Fibroblast of peridontal ligament (primary cell): Measurements from ENCODE around the gene SDR42E2.

ENCODE experiments used
- DNase-seq: peaks from one replicate; pipeline ENCODE4 v3.0.0-alpha.2; 2010; ENCODE audit errors: extremely low read depth

Gene SDR42E2

DNA sequence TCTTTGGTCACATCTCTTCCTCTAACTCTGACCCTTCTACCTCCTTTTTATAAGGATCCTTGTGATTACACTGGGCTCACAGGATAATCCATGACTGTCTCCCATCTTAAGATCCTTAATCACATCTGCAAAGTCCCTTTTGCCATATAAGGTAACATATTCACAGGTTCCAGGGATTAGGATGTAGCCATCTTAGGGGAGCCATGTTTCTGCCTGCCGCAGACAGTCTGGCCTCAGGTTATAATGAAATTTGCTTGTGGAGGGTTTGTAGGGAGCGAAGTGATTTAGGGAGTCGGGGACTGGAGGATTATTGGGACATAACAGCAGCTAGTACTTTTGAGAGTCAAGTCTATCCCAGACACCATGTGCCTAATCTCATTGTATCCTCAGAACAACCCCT is 51.5 kb downstream of the SDR42E2 start:
- no peak for DNase-seq

DNA sequence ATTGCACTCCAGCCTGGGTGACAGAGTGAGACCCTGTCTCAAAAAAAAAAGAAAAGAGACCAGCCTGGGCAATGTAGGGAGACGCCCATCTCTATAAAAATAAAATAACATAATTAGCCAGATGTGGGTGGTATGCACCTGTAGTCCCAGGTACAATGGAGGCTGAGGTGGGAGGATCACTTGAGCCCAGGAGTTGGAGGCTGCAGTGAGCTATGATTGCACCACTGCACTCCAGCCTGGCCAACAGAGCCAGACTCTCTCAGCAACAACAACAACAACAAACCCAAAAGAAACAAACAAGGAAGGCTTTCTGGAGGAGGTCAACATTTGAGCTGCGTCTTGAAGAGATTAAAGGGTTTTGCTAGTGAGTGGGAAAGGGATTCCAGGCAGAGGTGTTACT is 52.1 kb downstream of the SDR42E2 start:
- no peak for DNase-seq

DNA sequence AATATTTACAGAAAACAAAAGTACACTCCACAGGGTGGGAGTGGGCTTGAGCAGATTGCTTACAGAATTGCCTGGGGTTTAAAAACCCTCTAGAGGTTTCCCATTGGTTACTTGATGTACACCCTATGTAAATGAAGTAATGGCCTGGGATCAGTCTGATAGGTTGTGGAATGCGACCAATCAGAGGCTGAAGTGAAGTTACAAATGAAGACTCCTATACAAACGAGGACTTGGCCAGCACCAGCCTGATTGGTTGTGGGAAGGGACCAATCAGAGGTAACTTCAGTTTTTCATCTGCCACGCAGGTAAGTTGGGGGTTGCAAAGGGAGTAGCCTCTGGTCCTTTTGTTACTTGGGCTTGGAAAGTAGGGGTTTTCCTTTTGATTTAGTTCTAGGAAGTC is 52.6 kb downstream of the SDR42E2 start:
- DNase-seq, result no peak

DNA sequence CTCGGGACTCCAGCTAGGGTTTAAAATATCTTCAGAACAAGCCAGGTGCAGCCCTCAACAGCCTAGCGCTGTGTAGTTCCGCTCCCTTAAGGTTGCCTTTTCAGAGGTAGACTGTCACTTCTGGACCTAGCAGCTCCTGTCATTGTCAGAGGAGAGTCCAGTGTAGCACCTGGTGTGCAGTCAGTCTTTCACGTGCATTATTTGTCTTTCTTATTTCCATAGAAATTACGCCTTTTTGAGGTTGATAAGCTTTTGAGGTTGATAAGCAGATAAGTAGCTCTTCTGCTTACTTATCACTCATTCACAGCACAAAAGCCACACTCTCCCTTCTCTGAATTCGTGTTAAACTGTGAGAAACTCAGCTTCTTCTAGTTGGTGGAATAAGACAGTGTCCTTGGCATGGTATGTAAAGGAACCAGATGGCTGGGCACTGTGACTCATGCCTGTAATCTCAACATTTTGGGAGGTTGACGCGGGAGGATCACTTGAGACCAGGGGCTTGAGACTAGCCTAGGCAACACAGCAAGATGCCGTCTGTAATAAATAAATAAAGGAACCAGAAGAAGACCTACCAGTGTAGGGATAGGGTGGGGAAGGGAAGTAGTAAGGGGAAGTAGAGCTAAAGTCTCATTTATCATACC is 54.0 kb downstream of the SDR42E2 start:
- peak; percentile 70 for DNase-seq

DNA sequence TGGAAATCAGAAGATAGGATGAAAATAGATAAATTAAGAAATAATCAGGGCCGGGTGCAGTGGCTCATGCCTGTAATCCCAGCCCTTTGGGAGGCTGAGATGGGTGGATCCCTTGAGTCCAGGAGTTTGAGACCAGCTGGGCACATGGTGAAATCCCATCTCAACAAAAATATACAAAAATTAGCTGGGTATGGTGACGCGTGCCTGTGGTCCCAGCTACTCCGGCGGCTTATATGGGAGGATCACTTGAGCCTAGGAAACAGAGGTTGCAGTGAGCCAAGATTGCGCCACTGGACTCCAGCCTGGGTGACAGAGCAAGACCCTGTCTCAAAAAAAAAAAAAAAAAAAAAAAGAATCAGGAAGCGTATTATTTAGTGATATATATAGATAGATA is 54.5 kb downstream of the SDR42E2 start:
- peak; percentile 47 for DNase-seq

DNA sequence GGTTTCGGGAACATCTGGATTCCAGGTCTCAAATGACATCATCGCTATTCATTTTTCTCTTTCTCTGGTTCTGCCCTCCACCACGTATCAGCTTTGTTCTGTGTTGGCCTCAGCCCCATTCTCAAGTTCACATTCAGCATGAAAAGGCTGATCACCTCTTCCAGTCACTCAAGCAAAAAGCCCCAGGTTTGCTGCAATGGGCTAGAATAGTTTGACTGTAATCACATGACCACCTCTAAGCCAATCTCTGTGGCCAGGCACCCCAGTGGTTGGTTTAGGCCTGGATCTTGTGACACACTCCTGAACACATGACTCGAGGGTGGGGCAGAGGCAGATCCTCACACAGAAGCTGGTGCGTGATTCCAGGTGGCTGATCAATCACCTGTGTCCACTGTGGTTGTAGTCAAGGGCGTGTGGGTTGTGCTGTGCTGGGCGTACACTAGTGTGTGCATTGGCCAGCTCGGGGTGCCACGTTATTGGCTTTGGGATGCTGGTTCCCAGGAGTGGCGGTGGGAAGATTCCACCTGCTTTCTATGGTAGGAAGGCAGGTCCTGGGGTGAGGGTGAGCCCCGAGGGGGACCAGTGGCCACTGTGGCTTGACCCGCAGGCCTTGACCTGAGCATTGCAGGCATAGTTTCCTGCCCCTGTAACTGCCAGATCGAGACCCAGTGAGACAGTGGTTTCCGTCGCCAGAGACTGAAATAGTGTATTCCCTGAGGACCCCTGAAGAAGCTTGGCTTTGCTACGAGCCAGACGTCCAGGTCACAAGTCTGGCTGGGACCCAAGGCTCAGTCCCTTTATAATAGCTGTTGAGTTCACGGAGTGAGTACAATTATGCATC is 55.8 kb downstream of the SDR42E2 start:
- no peak for DNase-seq

DNA sequence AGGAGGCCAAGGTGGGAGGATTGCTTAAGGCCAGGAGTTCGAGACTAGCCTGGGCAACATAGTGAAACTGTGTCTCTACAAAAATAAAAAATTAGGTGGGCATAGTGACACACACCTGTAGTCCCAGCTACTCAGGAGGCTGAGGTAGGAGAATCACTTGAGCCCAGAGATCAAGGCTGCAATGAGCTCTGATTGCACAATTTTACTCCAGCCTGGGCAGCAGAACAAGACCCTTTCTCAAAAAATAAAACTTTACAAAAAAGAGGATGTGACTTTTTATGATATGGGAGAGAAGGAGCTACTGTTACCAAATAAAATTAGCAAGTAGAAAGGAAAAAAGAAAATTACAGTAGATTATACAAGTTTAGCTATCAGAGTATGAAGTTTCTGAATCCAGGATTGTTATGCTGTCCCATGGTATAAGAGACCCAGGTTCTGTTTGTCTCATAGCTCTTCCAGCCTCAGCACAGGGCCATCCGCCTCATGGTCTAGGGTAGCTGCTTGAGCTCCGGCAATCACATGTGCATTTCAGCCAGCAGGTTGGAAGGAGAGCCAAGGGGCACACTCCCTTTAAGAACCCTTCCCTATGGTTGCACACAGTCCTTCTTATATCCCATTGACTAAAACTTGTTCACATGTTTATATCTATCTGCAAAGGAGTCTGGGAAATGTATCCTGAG is 57.2 kb downstream of the SDR42E2 start:
- DNase-seq, result no peak

DNA sequence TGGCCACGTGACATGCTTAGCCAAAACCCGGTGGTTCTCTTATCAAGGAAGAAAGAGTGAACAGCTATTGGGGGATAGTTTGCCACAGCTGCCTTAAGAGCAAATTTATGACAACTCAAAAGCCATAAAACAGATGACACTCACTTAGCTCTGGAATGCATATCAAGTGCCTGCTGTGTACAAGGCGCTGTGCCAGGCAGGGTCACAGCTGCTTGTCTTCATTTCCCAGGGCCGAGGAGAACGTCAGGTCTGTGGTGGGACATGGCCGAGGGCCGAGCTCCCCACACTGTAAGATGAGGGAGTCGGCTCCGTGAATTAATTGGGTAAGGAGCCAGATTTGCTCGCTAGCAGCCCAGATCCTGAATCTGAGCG is 57.7 kb downstream of the SDR42E2 start:
- no peak for DNase-seq

DNA sequence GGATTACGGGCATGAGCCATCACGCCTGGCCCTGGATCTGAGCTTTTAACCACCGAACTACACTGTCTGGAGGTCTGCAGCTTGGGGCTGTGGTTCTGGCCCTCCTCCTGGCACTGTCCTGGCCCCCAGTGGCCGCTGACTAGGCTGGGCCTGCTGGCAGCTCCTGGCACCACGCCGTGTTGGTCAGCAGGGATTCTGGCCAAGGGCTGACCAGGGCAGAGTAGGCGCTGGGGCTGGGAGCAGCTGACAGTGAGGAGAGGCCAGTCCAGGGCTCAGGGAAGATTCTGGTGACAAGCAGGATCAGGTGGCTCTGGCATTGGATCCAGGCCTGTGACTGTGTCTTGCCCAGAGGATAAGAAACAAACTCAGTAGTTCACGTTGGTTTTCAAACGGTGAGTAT is 58.4 kb downstream of the SDR42E2 start:
- no peak for DNase-seq

DNA sequence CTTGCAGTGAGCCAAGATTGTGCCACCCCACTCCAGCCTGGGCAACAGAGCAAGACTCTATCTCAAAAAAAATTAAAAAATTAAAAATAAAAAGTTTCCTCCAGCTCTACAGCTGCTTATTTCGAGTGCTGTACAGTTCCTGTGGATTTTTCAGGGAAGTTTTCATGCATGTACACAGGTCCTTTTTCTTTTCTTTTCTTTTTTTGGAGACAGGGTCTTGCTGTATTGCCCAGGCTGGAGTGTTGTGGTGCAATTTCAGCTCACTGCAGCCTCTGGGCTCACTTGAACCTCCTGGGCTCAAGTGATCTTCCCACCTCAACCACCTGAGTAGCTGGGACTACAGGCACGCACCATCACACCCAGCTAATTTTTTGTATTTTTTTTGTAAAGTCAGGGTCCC is 59.7 kb downstream of the SDR42E2 start:
- DNase-seq, result no peak

DNA sequence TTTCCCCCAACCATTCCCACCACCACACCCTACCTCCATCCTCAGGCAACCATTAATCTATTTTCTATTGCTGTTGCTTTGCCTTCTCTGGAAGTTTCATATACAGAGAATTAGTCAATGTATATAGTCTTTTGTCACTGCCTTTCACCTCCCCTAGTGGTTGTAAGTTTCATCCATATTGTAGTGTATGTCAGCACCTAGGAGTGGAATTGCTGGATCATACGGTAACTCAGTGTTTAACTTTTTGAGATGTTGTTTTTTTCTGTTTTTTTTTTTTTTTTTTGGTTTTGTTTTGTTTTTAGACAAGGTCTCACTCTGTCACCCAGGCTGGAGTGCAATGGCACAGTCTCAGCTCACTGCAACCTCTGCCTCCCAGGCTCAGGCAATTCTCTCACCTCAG is 60.7 kb downstream of the SDR42E2 start:
- no peak for DNase-seq

DNA sequence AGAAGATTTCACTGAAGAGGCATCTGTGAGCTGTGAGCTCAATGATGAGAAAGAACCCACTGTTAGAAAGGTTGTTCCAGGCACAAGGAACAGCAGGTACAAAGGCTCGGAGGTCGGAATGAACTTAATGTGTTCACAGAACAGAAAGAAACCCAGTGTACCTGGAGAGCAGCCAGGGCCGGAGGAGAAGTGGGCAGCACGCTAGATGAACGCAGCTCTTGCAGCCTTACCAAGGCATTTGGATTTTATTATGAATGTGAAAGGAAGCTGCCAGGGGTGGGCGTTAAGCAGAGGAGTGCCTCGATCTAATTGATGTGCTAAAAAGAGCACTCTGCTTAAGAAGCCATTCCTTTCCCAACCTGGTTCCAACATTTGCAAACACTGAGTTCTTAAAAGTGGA is 62.8 kb downstream of the SDR42E2 start:
- DNase-seq, result no peak

DNA sequence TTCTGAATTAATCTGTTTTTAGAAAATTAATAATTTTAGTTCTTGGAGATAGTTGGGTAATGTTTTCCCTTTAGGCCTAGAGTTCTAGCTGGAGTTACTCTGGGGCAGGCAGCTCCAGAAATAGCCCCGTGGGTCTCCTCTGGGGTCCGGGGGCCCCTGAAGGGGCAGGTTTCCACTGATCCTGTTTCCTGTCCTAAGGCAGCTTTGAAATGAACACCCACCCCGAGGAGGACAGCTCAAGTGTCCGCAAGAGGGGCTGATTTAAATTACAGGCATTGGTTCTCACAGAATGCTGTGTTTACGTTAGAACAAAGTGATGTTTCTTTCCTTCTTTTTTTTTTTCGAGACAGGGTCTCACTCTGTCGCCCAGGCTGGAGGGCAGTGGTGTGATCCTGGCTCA is 67.6 kb downstream of the SDR42E2 start:
- DNase-seq, result no peak

DNA sequence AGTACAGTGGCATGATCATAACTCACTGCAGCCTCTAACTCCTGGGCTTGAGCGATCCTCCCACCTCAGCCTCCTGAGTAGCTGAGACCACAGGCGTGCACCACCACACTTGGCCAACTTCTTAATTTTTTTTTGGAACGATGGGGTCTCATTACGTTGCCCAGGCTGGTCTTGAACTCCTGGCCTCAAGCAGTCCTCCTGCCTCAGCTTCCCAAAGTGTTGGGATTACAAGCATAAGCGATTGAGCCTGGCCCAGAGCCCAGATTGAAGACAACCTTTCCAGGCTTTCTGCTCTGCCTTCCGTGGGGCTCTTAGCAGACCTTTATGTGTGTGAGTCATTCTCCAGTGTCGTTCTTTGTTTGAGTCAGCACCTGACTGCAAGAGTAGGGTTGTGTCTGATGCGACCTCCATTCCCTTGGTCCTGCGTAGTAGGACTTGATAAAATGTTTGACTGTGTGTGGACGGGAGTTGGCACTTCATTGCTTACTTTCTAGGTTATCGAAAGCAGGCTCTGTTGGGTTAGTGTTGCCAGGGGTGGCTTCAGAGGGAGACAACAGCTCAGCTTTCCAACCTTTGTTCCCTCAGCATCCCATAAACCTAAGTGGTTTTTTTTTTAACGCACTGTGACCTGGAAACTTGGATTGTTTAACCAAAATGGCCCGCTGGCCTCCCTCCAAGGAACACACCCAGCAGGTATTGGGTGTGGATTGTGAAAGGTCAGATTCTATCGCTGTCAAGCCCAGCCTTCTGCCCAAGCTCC is 70.2 kb downstream of the SDR42E2 start:
- DNase-seq, result no peak

DNA sequence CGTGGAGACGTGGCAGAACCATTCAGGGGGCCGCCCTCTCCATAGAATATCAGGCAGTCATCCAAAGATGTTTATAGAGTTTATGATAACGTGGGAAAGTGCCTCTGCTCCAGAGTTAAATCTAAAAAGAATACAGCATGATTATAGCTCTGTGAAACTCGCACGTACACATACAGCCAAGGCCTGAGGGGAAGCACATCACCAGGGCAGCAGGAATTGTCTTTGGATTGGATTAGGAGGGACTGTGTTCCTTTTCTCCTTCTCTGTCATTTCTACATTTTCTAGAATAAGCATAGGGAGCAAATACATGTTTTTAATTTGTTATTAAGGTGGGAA is 70.7 kb downstream of the SDR42E2 start:
- no peak for DNase-seq

DNA sequence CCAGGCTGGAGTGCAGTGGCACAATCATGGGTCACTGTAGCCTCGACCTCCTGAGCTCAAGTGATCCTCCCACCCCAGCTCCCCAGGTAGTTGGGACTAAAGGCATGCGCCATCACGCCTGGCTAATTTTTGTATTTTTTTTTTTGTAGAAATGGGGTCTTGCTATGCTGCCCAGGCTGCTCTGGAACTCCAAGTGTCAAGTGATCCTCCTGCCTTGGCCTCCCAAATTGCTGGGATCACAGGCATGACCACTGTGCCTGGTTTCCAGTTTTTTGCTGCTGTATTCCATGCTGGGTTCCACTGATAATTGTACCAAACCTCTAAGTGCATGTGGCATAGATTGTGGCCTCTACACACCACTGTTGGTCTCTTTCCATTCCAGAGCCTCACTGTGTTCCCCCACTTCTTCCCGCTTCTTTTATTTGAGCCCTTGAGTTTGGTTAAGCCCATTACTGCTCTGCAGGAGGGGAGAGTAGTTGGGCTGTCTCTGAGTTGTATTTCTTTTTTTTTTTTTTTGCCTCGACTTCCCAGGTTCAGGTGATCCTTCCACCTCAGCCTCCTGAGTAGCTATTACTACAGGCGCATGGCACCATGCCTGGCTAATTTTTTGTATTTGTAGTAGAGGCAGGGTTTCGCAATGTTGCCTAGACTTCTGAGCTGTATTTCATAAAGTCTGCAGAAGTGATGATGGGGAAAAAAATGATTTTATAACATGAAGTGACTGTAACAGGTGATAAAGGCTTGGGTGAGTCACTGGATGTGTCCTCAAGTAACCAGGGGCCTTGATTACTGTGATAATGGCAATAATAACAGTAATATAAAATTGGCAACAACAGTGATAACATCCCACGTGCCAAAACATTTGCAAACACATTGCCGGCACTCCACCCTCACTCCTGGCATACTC is 73.8 kb downstream of the SDR42E2 start:
- no peak for DNase-seq

DNA sequence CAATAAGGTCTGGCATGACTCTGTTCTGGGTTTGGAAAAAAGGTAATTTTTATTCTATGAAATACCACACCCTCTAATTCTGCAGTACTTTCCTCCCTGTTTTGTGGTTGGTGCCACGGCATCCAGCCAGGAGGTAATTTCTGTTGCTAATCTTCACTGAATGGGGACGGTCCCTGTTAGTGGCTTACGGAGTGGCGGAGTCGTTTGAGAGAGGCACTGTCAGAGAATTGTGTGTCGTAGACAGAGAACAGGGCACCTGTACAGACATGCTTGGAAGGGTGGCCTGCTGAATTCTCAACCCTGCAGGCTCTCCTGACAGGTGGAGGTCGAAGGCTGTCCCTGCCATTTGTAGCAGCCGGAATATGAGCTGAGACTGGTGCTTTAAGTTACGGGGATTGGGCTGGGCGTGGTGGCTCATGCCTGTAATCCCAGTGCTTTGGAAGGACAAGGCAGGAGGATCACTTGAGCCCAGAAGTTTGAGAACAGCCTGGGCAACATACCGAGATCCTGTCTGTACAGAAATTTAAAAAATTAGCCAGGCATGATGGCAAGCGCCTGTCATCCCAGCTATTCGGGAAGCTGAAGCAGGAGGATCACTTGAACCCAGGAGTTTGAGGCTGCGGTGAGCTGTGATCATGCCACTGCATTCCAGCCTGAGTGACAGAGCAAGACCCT is 77.0 kb downstream of the SDR42E2 start:
- DNase-seq, result no peak

DNA sequence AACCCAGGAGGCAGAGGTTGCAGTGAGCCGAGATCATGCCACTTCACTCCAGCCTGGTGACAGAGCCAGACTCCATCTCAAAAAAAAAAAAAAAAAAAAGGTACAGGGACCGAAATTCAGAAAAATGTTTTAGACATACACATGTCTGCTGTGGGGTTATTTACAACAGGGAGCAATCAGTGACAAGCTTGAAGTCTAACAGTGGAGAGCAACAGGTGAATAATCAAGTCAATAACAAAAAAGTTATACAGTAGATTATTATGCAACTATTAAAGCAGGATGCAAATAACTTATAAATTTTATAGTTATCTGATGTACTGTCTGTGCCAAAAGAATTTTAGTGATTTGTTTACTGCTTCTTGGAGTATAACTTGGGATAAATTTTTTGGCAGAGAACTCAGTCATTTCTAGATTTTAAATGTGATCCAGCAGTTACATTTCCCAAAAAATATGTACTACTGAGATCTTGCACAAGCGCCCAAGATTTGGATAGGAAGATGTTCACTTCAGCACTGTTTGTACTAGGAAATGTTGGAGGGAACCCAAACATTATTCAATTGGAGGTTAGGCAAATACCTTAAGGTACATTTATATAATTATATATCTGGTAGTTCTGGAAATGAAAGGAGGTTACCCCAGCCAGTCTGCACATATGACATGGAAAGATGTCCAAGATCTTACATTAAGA is 77.9 kb downstream of the SDR42E2 start:
- DNase-seq, result peak; percentile 79
